Activated CD8-positive, alpha-beta memory T cell treated with anti-CD3 and anti-CD28 coated beads, Interleukin-2, amount 10 ng/mL, durations not matched to agents 7 days and 5 days (primary cell): ENCODE measurements around the gene KRTAP10-7. TPM values are rescaled to one million over a fixed set of nuclear protein-coding genes. Genes with fewer than 3 reads are reported as not detected.
"Not testable (repeated sequence)": the region's sequence is repeated elsewhere in the genome, so short reads cannot be mapped to it uniquely, and the experiment has no call there.

ENCODE experiments used
- ATAC-seq: fragments of 150-1000 bp; cut with Tn5 transposase; one replicate; pipeline ENCODE4 v1.10.0; 2021; ENCODE audit warnings: moderate library complexity
- CTCF ChIA-PET: fragments of 350-600 bp; sonication (Branson Sonifier 250); formaldehyde crosslinking; loops from one replicate; lab custom pipeline; 2021; ENCODE audit warnings: antibody characterized with exemption; lab: Charles Lee
- DNase-seq: peaks from one replicate; pipeline ENCODE4 v3.0.0-alpha.2; 2020
- H3K27ac Mint-ChIP-seq: one replicate; pipeline ENCODE4 v1.8.0; 2021; ENCODE audit warnings: mild to moderate bottlenecking, mixed read lengths
- H3K27me3 Mint-ChIP-seq: one replicate; pipeline ENCODE4 v1.8.0; 2021; ENCODE audit warnings: mixed read lengths
- H3K36me3 Mint-ChIP-seq: one replicate; pipeline ENCODE4 v1.8.0; 2021; ENCODE audit warnings: mild to moderate bottlenecking, mixed read lengths
- H3K4me1 Mint-ChIP-seq: one replicate; pipeline ENCODE4 v1.8.0; 2021; ENCODE audit warnings: mixed read lengths
- H3K4me3 Mint-ChIP-seq: one replicate; pipeline ENCODE4 v1.8.0; 2021; ENCODE audit warnings: mild to moderate bottlenecking, moderate library complexity, mixed read lengths
- H3K9me3 Mint-ChIP-seq: one replicate; pipeline ENCODE4 v1.8.0; 2022; ENCODE audit warnings: low read depth, mixed read lengths
- total RNA-seq, 2 experiments: library from RNA; stranded (reverse); gene quantifications; one replicate each; pipeline ENCODE4 v1.2.3, GENCODE V29; 2021

KRTAP10-7 gene
- total RNA-seq, 2 experiments from 2014 or later, result not detected

DNA sequence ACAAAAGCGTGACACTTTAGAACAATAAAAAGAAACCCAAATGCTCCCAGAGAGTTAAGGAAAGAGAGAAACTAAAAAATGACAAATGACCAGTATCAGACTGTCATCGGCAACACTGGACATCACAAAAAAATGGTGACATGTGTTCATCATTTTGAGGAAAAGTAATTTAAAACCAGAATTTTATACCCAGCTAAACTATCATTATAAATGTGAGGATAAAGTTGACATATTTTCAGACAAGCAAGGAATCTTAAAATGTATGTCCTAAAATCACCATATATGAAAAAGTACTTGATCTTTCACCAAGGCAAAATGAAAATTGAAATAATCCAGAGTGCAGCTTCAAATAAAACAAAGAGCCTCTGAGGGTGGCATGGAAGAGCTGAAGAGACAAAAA is 44.5 kb downstream of the KRTAP10-7 start:
- peaks cover 5% of the 10 kb centered on the region for H3K27me3 Mint-ChIP-seq
- H3K27ac Mint-ChIP-seq, result no peak overlapping the region
- ATAC-seq, result no peak
- CTCF ChIA-PET, result no interaction called here
- H3K4me3 Mint-ChIP-seq, result no peak overlapping the region
- DNase-seq, result no peak
- peaks cover 3% of the 10 kb centered on the region for H3K4me1 Mint-ChIP-seq
- H3K9me3 Mint-ChIP-seq, result peaks cover 38% of the 10 kb centered on the region
- H3K36me3 Mint-ChIP-seq, result peaks cover 15% of the 10 kb centered on the region

DNA sequence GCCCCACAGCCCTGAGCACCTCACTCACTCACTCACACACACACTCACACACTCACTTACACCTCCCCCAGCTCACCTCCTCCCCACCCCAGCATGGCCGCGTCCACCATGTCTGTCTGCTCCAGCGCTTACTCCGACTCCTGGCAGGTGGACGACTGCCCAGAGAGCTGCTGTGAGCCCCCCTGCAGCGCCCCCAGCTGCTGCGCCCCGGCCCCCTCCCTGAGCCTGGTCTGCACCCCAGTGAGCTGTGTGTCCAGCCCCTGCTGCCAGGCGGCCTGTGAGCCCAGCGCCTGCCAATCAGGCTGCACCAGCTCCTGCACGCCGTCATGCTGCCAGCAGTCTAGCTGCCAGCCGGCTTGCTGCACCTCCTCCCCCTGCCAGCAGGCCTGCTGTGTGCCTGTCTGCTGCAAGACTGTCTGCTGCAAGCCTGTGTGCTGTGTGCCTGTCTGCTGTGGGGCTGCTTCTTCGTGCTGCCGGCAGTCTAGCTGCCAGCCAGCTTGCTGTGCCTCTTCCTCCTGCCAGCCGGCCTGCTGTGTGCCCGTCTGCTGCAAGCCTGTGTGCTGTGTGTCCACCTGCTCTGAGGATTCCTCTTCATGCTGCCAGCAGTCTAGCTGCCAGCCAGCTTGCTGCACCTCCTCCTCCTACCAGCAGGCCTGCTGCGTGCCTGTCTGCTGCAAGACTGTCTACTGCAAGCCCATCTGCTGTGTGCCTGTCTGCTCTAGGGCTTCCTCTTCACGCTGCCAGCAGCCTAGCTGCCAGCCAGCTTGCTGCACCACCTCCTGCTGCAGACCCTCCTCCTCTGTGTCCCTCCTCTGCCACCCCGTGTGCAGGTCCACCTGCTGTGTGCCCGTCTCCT is 46.2 kb downstream of the KRTAP10-7 start, which contains the start of gene KRTAP10-11:
Gene KRTAP10-11, plus strand, starts transcription at position 49 of the 856 bp plus-strand sequence. Its CDS starts 45 bp downstream, at position 94.
- DNase-seq, H3K4me3 Mint-ChIP-seq, H3K27ac Mint-ChIP-seq, H3K27me3 Mint-ChIP-seq, H3K4me1 Mint-ChIP-seq, ATAC-seq, CTCF ChIA-PET: not testable (repeated sequence)
- H3K36me3 Mint-ChIP-seq, result peaks cover 13% of the 10 kb centered on the region
- peaks cover 29% of the 10 kb centered on the region for H3K9me3 Mint-ChIP-seq

DNA sequence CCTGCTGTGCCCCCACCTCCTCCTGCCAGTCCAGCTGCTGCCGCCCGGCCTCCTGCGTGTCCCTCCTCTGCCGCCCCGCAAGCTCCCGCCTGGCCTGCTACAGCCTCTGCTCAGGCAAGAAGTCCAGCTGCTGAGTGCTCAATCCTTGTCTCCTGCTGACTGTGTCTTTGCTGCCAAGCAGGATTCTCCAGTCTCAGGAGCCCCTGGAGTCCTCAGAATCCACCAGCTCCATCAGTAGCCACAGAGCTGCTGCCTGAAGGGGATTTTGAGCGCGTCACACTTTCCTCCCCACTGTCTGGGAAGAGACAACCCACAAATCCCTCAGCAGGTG is 46.8 kb downstream of the KRTAP10-7 start:
- DNase-seq (no peak), ATAC-seq (no peak)
- Mint-ChIP-seq H3K27me3 (no peaks in the 10 kb centered on the region), H3K27ac (no peak overlapping the region), H3K4me1 (peaks cover 6% of the 10 kb centered on the region), H3K4me3 (no peak overlapping the region), H3K36me3 (peaks cover 13% of the 10 kb centered on the region), H3K9me3 (peaks cover 24% of the 10 kb centered on the region)
- CTCF ChIA-PET, result no interaction called here

DNA sequence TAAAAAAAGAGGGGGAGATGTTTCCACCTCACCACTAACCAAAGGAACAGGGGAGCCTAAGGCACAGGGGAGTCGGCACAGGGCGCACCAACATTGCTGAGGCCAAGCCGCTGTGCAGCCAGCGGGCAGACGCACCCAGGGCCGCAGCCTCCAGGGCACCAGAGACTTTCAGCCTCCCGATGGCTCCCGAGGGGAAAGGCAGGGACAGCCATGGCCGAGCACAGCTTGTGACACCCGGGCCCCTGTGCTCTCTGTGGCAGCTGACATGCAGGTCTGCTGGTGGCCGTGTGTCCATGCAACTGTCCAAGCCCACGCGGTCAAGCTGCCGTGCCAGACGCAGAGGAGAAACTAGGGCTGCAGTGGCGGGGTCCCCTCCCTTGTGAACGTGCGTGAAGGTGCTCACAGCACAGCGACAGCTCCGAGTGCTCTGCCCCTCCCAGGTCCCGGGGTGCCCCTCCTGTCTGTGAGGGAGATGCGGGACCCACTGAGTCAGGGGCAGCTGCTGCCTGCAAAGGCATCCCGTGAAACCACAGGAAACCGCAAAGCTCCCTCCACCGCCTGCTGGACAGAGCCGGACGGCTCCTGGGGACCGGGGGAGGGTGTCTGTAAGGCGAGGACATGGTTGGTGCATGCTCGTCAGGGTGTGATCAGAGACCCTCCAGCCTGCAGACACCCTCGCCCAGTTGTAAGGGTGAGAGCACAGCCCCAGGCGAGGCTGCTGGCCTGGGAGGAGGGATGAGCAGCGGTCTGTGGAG is 48.3 kb downstream of the KRTAP10-7 start:
- Mint-ChIP-seq H3K27me3 (no peaks in the 10 kb centered on the region), H3K27ac (no peak overlapping the region), H3K9me3 (peaks cover 14% of the 10 kb centered on the region), H3K4me3 (no peak overlapping the region), H3K4me1 (peaks cover 6% of the 10 kb centered on the region), H3K36me3 (peaks cover 10% of the 10 kb centered on the region)
- CTCF ChIA-PET, result interaction anchor here (1.4 kb wide), 1 partner anchor 10 kb away, joined by 4 read pairs; no protein-coding TSS in a partner anchor
- DNase-seq, result no peak
- ATAC-seq, result no peak

GRCh38 chr21:44649521-44650100 is 49.2 kb downstream of the KRTAP10-7 start:
- CTCF ChIA-PET, result interaction anchor here (1.4 kb wide), 1 partner anchor 9 kb away, joined by 4 read pairs; no protein-coding TSS in a partner anchor
- no peaks in the 10 kb centered on the region for H3K27me3 Mint-ChIP-seq

GRCh38 chr21:44650265-44650972 is 50.0 kb downstream of the KRTAP10-7 start:
- CTCF ChIA-PET, result interaction anchor here (1.4 kb wide), 1 partner anchor 8 kb away, joined by 4 read pairs; no protein-coding TSS in a partner anchor
- H3K4me1 Mint-ChIP-seq, result peaks cover 23% of the 10 kb centered on the region
- H3K36me3 Mint-ChIP-seq, result peaks cover 11% of the 10 kb centered on the region
- H3K4me3 Mint-ChIP-seq, result no peak overlapping the region
- H3K27me3 Mint-ChIP-seq, result no peaks in the 10 kb centered on the region
- H3K27ac Mint-ChIP-seq, result no peak overlapping the region
- DNase-seq (no peak), ATAC-seq (no peak)
- peaks cover 2% of the 10 kb centered on the region for H3K9me3 Mint-ChIP-seq

More at GRCh38 chr21:44649521-44650100, 49.2 kb downstream of the KRTAP10-7 start:
- H3K9me3 Mint-ChIP-seq, result peaks cover 5% of the 10 kb centered on the region
- no peak for DNase-seq
- H3K4me3 Mint-ChIP-seq, result no peak overlapping the region
- peaks cover 13% of the 10 kb centered on the region for H3K36me3 Mint-ChIP-seq
- peaks cover 15% of the 10 kb centered on the region for H3K4me1 Mint-ChIP-seq
- no peak overlapping the region for H3K27ac Mint-ChIP-seq
- no peak for ATAC-seq

DNA sequence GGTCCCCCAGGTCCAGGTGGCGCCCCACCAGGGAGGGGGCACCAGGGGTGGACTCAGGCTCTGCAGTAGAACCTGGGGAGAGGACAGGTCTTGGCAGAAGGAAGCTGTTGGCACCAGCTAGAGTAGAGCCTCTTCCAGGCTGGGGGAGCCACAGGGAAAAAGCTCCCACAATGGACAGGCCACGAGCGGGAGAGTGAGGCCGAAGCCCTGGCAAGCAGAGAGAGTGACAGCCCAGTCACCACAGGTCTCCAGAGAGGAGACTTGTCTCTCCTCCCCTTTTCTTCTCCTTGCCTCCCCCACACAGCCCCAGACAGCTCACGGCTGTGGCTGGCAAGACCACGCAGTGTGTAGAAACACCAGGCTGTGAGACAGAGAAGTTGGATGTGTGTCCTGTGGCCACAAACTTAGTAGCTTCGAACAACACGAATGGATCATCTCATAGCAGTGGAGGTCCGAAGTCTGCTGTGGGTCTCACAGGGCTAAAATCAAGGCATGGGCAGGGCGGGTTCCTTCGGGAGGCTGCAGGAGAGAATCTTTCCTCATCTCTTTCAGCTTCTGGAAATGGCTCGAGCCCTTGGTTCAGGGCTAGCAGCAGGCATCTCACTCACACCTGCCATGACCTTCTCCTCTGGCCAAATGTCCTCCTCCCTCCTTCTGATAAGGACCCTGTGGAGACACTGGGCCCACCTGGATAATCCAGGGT is 50.7 kb downstream of the KRTAP10-7 start:
- DNase-seq, result no peak
- H3K36me3 Mint-ChIP-seq, result peaks cover 15% of the 10 kb centered on the region
- peaks cover 5% of the 10 kb centered on the region for H3K9me3 Mint-ChIP-seq
- peaks cover 26% of the 10 kb centered on the region for H3K4me1 Mint-ChIP-seq
- ATAC-seq, result no peak
- no peak overlapping the region for H3K27ac Mint-ChIP-seq
- H3K27me3 Mint-ChIP-seq, result no peaks in the 10 kb centered on the region
- CTCF ChIA-PET, result no interaction called here
- H3K4me3 Mint-ChIP-seq, result no peak overlapping the region

Other genes with a start within 250 kb of the KRTAP10-7 start
- 10 to 100 TPM; 21.2 to 32.7 TPM for gene TRPM2, start 247.0 kb upstream of the KRTAP10-7 start, total RNA-seq
- 1 to 10 TPM; 2.3 to 3.9 TPM for gene LRRC3, start 145.1 kb upstream of the KRTAP10-7 start, total RNA-seq
- not detected for gene KRTAP10-1, start 60.4 kb upstream of the KRTAP10-7 start, total RNA-seq
- not detected for gene KRTAP10-2, start 49.1 kb upstream of the KRTAP10-7 start, total RNA-seq
- not detected for gene KRTAP10-3, start 41.8 kb upstream of the KRTAP10-7 start, total RNA-seq
- not detected for gene KRTAP10-4, start 26.9 kb upstream of the KRTAP10-7 start, total RNA-seq
- not detected for gene KRTAP10-5, start 20.0 kb upstream of the KRTAP10-7 start, total RNA-seq
- not detected for gene KRTAP10-6, start 8.1 kb upstream of the KRTAP10-7 start, total RNA-seq
- not detected for gene KRTAP10-8, start 11.5 kb downstream of the KRTAP10-7 start, total RNA-seq
- not detected for gene KRTAP10-9, start 26.5 kb downstream of the KRTAP10-7 start, total RNA-seq
- not detected for gene KRTAP10-10, start 36.8 kb downstream of the KRTAP10-7 start, total RNA-seq
- gene KRTAP10-11, start 45.8 kb downstream of the KRTAP10-7 start, total RNA-seq, result not detected
- not detected for gene KRTAP12-4, start 54.1 kb downstream of the KRTAP10-7 start, total RNA-seq
- not detected for gene KRTAP12-3, start 57.3 kb downstream of the KRTAP10-7 start, total RNA-seq
- not detected for gene KRTAP12-2, start 66.3 kb downstream of the KRTAP10-7 start, total RNA-seq
- gene KRTAP12-1, start 81.6 kb downstream of the KRTAP10-7 start, total RNA-seq, result not detected
- not detected for gene KRTAP10-12, start 96.6 kb downstream of the KRTAP10-7 start, total RNA-seq
- gene TSPEAR, start 111.0 kb downstream of the KRTAP10-7 start, total RNA-seq, result not detected
- 100 to 1,000 TPM; 103 to 121 TPM for gene UBE2G2, start 201.2 kb downstream of the KRTAP10-7 start, total RNA-seq
- 10 to 100 TPM; 86.1 to 93.7 TPM for gene SUMO3, start 217.5 kb downstream of the KRTAP10-7 start, total RNA-seq